ENCODE measurements around the gene RIT2.
"Not testable (repeated sequence)": the region's sequence is repeated elsewhere in the genome, so short reads cannot be mapped to it uniquely, and the experiment has no call there.

Gene RIT2

DNA sequence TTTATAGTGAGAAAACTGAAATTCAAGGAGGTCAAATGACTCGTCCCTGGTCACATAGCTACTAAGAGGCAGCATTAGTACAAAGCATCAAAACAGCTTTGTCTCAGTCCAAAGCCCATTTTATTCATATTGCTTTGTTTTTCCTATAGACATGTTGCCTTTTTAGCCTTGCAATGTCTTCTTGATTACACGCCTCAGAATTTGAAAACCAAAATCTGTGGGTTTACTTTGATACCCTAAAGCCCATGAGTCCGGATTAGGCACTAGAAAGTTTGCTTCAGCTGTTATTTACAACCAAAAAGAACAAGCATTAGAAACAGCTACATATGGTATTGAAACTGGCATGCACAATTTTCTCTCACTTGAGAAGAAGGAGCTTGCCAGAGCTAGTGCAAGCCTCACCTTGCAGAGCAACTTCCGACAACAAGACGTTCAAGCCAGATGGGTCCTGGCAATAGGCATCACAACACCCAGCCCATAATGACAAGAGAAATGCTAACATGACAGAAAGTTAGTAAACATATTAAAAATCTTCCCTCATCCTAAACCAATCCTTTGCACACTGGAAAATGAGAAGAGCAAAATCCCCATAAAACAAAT is 276.8 kb downstream of the RIT2 start:
- DNase-seq (ENCODE audit: low read depth in 2 of 2) = no peak

DNA sequence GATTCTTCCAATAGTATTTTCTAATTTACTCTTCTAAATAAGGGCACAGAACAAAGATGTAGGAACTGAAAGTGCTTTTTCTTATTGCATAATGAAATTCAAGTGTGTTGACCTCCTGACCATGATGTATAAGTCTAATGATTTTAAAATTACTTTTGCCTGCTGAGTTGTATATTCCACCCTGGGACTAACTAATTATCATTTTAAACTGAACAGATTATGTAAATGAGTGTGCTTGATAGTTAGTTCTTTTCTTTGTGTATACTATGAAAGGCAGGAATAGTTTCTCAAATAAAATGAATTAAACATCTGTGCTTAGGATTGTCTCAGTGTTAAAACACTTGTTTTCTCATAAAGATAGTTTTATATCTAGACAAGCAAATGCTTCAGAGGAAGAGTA is 284.5 kb downstream of the RIT2 start:
- no peak for DNase-seq (ENCODE audit: low read depth in 2 of 2)

DNA sequence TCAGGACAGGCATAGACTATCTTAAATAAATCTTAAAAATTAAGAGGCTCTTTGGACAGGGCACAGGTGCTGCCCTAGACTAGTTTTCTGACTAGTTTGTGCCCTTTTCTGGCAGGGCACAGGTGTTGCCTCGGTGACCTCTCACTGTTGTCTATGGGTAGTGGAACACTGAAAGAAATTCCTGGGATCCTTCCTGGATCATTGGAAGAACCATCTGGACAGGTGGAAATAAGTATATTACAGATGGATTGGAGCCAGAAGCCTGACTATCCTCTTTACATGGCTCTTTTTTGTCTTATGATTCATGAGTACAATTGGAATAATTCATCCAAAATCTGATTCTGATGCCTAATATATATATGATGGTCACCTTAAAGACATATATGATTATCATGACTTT is 286.6 kb downstream of the RIT2 start:
- DNase-seq (ENCODE audit: low read depth in 2 of 2) = no peak

DNA sequence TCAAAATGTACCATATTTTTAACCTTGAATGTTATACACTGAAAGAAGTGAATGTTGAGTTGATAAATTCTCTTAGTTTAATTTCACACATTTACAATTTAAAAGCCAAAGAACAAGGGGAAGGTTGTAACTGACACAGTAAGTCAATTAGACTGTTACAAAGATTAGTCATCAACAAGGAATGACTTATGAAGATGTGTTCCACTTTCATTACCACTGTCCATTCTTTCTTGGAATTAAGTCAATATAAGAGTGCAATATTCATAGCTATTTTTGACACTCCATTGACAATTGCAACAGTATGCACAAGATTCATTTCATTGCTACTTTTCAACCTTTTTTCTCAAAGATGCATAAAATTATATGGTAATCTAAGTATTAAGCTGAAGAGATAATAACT is 291.3 kb downstream of the RIT2 start:
- DNase-seq (ENCODE audit: low read depth in 2 of 2) = no peak

DNA sequence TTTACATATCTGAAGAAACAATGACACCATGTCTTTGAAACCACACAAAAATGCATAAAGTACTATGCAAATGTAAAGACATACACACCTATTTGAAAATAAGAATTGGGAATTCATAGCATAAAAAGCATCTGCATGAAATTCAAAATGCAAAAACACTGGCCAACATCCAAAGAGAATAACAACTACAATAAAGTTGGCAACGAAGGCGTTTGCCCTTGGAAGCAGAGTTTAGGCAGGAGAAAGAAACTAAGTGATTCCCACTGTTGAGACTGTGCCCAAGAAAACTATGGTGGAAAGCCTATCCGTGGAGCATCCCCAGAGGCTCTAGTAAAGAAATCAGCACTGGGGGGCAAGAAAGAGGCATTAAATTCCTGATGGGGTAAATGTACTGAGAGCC is 292.8 kb downstream of the RIT2 start:
- no peak for DNase-seq (ENCODE audit: low read depth in 2 of 2)

DNA sequence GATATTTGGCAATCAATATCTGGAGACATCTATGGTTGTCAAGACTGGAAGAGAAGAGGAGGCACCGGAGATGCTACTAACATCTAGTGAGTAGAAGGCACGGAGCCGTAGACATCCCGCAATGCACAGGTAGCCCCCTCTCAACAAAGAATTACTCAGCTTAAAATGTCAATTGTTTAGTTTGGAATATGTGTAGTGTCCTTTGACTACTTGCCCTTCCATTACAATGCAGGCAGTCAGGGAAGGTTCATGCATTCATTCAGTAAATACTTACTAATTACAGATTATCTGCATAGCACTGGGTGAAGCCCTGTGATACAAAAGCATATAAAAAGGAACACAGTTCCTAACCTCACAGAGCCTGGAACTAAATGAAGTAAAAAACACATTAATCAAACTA is 294.0 kb downstream of the RIT2 start:
- no peak for DNase-seq (ENCODE audit: low read depth in 2 of 2)

DNA sequence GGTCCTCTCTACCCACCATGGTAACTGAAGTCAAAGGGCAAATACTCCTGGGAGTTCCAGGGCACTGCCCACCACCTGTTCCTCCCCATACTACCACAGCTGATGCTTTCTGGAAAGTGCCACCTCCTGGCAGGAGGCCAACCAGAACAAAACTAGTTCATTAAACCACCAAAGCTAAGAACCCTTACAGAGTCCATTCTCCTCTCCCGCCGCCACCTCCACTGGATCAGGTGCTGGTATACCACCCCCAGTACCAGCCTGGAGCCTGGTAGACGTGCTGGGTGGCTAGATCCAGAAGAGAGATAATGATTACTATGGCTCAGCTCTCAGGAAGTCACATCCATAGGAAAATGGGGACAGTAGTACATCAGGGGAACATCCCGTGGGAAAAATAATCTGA is 300.9 kb downstream of the RIT2 start:
- no peak for DNase-seq (ENCODE audit: low read depth in 2 of 2)

DNA sequence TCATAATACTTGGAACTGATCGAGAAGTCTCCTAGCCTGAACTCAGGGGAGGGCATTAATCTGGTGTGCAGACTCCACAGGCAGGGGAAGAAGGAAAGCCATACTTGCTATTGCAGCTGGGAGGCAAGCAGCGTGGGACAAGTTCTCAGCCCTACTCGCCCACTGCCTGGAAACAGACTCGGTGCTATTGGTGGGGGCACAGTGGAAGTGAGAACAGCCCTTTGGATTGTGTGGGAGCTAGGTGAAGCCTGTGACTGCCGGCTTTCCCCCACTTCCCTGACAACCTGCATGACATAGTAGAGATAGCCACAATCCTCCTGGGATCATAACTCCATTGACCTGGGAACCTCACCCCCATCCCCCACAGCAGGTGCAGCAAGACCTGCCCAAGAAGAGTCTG is 301.3 kb downstream of the RIT2 start:
- no peak for DNase-seq (ENCODE audit: low read depth in 2 of 2)

DNA sequence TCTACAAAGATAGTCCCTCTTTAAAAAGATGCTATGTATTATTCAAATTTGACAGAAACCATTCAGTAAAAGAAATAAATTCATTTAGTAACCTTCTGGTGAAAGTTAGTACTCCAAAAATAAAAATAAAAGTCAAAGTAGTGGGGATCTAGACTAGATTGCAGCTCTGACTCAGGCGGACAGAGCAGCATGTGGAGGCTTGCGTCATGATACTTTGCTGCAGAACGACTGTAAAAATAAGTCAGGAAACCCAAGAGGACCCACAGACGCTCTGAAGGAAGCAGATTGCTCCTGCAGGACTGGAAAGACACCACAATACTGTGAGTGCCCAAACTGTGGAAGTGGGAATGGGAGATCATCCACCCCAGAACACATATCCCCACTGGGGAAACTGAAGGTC is 301.9 kb downstream of the RIT2 start:
- DNase-seq (ENCODE audit: low read depth in 2 of 2) = no peak

DNA sequence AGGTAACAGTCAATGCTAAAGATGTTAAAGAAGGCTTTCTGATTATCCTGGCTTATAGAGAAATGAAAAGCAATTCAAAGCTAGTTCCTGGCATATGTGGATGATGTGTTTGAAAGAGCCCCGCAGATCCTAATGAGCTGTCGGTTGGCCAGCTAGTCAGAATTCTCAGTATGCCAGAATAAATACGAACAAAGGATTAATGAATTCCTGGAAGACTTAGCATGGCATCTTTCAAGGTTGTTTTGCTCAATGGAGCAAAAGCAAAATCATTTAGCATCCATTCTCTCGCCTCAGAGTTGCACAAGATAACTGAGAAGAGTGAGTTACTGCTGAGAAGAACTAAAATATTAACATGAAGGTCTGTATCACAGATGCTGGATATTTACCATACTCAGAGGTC is 307.6 kb downstream of the RIT2 start:
- DNase-seq (ENCODE audit: low read depth in 2 of 2) = no peak

DNA sequence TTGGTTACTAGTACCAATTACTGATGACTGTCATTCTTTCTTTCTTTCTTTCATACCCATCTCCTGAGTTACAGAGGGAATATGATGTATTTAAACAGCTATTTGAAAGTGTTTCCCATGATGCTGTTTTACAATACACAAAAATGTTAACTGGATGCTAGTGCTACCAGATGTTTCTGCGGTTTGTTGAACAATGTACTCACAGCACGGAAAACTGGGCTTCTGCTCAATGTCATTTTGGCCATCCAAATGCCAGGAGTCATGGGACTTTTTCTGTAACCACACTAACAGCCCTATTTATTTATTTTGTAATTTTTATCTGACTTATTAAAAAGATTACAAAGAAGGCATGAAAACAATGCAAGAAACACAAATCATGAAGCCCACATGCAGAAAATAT is 313.8 kb downstream of the RIT2 start:
- DNase-seq (ENCODE audit: low read depth in 2 of 2) = no peak

DNA sequence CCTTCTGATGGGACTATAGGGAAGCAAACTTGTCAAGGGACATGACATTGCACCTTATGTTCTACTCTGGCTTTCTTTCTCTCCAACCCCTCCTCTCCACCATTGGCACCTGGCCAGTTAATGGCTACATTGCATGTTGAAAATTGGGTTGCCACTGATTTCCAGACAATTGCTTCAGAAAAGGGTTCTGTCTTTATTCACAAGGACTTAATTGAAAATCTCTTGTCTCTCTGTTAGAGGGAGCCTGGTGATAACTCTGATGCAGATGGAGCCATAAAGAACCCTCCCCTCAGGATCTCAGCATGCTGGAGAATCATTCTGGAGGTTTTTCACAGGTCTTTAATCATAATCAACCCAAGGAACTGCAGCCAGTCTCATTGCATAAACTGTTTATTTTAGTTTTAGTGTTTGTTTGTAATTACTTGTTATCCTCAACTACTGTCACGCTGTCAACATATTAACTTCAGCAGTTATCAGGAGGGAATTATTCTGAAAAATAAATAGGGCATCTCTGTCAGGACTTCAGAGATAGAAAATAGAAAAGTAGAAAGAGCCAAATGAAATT is 316.8 kb downstream of the RIT2 start:
- no peak for DNase-seq (ENCODE audit: low read depth in 2 of 2)

DNA sequence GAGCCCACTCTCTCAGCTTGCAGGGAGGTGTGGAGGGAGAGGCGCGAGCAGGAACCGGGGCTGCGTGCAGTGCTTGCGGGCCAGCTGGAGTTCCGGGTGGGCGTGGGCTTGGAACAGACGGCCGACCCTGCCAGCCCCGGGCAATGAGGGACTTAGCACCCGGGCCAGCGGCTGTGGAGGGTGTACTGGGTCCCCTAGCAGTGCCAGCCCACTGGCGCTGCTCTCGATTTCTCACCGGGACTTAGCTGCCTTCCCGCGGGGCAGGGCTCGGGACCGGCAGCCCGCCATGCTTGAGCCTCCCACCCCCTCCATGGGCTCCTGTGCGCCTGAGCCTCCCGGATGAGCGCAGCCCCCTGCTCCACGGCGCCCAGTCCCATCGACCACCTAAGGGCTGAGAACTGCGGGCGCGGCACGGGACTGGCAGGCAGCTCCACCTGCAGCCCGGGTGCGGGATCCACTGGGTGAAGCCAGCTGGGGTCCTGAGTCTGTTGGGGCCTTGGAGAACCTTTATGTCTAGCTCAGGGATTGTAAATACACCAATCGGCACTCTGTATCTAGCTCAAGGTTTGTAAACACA is 320.2 kb downstream of the RIT2 start:
- DNase-seq (ENCODE audit: low read depth in 2 of 2) = not testable (repeated sequence)

DNA sequence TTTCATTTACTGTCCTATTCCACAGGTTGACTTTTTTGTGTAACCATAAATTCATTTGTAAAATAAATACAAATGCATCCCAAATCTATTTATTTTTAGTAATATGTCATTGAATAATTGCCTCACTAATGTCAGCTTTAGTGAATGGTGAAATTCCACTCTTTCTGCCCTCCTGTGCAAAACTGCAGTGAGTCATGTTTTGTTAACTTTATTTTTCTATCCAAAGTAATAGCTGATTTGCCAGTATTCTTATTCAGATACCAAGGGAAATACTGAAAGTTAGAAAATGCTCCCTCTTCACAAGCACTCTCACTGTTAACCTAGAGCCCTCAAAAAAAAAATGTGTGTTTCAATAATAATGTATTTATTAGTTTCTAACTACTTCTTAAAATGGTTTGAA is 322.8 kb downstream of the RIT2 start:
- DNase-seq (ENCODE audit: low read depth in 2 of 2) = no peak

DNA sequence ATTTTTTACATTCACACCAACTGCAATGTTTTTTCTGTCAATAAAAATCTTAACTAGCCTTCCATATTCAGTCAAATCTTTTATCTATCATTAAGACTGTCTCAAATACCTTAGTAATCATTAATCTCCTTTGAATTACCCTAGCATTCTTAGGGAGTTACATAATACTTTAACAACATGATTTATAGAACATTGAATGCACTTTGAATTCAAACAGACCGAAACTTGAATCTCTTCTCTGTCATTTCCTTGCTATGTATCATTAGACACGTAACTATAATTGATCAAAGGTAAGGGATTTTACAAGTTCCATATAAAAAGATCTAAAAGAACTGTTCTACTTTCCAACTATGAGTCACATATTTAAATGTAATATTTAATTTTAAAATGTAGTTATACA is 330.9 kb downstream of the RIT2 start:
- DNase-seq (ENCODE audit: low read depth in 2 of 2) = no peak

DNA sequence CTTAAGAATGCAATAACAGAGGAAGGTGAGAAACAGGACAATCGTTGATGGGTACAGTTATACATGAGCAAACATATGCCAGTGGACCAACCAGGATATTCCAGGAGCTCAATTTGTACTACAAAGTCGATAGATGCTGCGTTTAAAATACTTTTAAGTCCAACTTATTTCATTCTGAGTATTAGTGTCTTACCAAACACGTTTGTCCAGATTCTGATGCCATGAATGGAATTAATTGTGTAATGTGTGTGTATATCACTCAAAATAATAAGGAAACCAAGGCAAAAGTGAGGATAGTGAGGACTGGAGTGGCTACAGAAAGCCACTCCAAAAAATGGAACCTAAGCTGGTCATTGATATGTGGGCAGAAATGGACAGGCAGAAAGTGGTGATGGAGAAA is 332.6 kb downstream of the RIT2 start:
- DNase-seq (ENCODE audit: low read depth in 2 of 2) = no peak

DNA sequence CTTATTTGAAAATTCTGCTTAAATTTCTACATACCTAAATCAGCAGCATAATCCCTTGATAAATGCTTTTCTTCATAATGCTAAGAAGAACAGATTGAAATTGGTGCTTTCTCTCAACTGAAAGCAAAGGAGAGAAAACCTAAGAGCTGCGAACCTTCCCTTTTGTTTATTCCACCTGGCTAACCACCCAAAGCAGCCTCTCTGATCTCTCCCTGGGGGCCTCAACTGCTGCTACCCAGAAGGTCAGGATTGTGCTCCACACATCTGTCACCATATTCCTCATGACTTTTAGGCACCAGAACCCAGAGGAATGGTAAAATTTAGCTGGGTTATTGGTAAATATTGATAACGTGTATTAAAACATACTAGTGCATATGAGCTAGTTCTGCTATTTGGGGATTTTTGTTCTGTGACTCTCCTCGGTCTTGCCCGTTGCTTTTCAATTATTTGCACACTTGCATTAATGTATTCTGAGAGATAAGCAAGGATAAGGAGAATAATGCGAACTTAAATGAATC is 334.1 kb downstream of the RIT2 start:
- no peak for DNase-seq (ENCODE audit: low read depth in 2 of 2)

DNA sequence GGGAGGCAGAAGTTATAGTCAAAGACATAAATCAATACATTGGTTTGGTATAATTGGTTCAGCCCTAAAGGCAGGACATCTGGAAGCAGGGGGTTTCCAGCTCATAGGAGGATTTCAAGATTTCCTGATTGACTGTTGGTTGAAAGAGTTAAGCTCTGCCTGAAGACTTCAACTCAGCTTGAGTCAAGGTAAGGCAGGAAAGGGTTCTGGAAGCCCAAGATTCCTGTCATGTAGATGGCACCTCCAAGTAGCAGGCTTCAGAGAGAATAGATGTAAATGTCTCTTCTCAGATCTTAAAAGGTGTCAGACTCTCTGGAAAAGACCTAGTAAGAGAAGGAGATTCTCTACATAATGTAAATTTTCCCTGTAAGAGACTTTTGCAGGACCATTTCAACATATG is 335.3 kb downstream of the RIT2 start:
- no peak for DNase-seq (ENCODE audit: low read depth in 2 of 2)

DNA sequence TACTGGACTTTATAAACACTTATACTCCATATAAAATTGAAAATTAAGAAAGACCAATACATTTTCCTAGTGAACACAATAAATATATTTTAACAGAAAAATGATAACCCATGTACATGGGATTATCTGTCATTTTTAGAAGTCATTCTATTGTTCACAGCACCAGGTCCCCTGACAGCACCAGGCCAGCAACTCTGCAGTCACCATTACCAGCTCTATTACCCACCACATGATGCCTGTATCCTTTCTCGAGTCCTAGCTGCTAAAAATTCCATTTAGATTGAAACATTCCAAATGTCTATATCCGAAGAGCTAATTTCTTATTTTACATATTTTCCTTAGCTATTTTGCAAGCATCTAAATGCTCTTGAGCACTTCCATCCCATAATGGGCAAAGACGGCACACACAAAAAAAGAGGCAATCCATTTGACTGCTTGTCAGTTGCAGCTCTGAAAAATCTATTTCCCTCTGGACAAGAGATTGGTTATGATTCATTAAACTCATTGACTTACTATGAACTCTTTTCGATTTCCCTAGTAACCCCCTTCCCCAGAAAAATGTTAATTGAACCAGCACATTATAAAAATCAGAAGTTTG is 336.9 kb downstream of the RIT2 start:
- DNase-seq (ENCODE audit: low read depth in 2 of 2) = no peak

DNA sequence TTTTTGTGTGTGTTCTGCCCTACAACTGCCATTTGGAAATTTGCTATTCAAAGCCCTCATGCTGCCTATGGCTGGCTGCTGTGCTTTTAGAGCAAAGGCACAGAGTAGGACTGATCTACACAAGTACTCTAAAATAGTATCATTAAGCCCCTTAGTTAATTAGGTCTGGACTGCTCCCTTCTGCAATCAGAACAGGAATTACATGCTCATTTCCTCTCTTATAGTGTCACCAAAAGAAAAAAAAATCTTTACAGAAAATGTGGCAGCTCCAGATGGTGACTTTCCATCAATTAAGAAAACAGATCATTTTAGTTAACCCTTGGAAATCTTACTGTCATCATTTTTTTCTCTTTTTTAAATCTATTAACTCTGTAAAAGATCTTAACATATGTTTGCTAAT is 337.5 kb downstream of the RIT2 start:
- no peak for DNase-seq (ENCODE audit: low read depth in 2 of 2)

DNA sequence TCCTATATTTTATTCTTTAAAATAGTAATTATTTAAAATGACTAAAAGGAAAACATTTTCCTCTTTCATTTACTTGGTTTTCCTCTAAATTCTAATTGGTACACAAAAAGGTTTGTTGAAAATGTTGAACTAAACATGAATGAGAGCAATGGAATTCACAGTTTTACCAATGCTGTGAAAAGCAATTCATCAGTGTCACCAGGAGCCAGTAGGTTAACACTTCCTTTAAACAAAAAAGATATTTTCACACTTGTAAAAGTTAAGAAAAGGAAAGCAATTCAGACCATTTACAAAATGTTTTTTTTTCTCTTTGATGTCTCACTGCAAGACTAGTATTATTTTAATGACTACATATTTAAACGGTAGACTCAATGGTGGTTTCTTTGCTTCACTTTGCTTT is 341.6 kb downstream of the RIT2 start:
- no peak for DNase-seq (ENCODE audit: low read depth in 2 of 2)

DNA sequence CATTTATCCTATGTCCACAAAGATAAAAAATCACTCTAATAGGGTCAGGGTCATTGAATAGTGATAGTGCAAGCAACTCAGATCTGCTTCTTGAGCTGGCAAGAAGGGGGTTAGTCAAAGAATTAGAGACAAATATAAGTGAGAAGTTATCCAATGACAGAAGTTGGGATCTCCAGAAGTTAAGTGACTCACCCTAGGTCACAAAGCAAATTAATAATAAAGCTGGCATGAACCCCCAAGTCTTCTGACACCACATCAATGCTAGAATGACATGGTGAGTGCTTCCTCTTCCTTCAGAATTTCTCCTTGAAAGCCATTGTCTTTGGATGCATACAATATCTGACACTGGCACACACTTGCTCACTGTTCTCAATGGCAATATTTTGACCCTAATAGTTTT is 343.5 kb downstream of the RIT2 start:
- DNase-seq (ENCODE audit: low read depth in 2 of 2) = no peak

DNA sequence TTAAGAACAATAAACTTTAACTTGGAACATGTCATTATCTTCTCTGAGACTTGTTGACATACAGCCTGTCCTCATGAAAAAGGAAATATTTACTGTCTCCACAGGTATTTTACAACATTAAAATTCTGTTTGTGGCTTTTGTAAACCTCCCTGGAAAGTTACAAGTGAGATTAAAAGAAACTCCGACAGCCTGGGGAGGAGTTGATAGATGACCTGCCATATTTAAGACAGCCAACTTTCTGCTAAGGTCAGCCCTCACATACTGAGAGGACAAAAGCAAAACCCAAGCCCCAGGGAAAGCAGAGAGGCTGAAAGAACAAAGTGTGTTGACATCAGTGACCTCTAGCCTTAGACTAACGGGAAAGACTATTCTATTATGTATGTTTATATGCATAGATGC is 350.2 kb downstream of the RIT2 start:
- no peak for DNase-seq (ENCODE audit: low read depth in 2 of 2)

Measured in activated CD8-positive, alpha-beta memory T cell treated with anti-CD3 and anti-CD28 coated beads for 4 hours (primary cell).